Nephron progenitor cell (in vitro differentiated cells): ENCODE measurements around the gene ALKBH7.

Experiments used
- DNase-seq: peaks from one replicate; pipeline ENCODE4 v3.0.0; 2021
- H3K27ac Mint-ChIP-seq: 2 replicates; pipeline ENCODE4 v1.8.0; 2021; ENCODE audit warnings: mild to moderate bottlenecking, moderate library complexity, mixed read lengths
- H3K27me3 Mint-ChIP-seq: 2 replicates; pipeline ENCODE4 v1.8.0; 2021; ENCODE audit warnings: mild to moderate bottlenecking, low read depth, mixed read lengths; ENCODE audit not compliant: poor library complexity
- H3K36me3 Mint-ChIP-seq: 2 replicates; pipeline ENCODE4 v1.8.0; 2021; ENCODE audit warnings: low read depth, mixed read lengths
- H3K4me1 Mint-ChIP-seq: 2 replicates; pipeline ENCODE4 v1.8.0; 2021; ENCODE audit warnings: mixed read lengths
- H3K4me3 Mint-ChIP-seq: 2 replicates; pipeline ENCODE4 v1.8.0; 2021; ENCODE audit warnings: mild to moderate bottlenecking, moderate library complexity, mixed read lengths
- H3K9me3 Mint-ChIP-seq: 2 replicates; pipeline ENCODE4 v1.8.0; 2021; ENCODE audit warnings: mild to moderate bottlenecking, moderate library complexity, mixed read lengths
- TF ChIP-seq, protein P1 (sequence below): fragments of 200-600 bp; sonication (generic); IDR thresholded peaks from 2 replicates; pipeline ENCODE4 v1.5.0; 2021; ENCODE audit warnings: antibody characterized with exemption

ALKBH7 gene

GRCh38 chr19:6417713-6418561, 45.3 kb downstream of the ALKBH7 start:
- Mint-ChIP-seq H3K36me3 (peaks cover 54% of the 10 kb centered on the region), H3K27me3 (no peaks in the 10 kb centered on the region), H3K4me3 (no peak overlapping the region), H3K9me3 (no peaks in the 10 kb centered on the region), H3K4me1 (peaks cover 43% of the 10 kb centered on the region), H3K27ac (no peak overlapping the region)
- DNase-seq, result peak; percentile 42
- TF ChIP-seq, protein P1, sequence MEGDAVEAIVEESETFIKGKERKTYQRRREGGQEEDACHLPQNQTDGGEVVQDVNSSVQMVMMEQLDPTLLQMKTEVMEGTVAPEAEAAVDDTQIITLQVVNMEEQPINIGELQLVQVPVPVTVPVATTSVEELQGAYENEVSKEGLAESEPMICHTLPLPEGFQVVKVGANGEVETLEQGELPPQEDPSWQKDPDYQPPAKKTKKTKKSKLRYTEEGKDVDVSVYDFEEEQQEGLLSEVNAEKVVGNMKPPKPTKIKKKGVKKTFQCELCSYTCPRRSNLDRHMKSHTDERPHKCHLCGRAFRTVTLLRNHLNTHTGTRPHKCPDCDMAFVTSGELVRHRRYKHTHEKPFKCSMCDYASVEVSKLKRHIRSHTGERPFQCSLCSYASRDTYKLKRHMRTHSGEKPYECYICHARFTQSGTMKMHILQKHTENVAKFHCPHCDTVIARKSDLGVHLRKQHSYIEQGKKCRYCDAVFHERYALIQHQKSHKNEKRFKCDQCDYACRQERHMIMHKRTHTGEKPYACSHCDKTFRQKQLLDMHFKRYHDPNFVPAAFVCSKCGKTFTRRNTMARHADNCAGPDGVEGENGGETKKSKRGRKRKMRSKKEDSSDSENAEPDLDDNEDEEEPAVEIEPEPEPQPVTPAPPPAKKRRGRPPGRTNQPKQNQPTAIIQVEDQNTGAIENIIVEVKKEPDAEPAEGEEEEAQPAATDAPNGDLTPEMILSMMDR, result peak; percentile 16

DNA sequence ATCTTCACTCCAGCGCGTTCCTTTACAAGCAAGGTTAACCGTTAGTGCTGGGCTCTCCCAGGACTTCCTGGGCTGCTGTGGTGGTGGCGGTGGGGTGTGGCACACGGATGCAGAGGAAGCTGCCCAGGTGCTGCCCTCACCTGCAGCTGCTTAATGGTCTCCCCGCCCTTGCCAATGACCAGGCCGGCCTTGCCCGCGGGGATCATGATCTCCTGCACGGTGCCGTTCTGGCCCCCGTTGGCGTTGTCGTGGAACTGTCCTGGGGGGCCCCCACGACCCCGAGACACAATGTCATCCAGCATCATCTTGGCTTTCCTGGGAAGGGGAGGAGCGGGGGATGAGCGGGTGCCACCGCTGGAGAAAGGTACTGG, 46.0 kb downstream of the ALKBH7 start:
- Mint-ChIP-seq H3K4me1 (peaks cover 49% of the 10 kb centered on the region), H3K4me3 (no peak overlapping the region), H3K36me3 (peaks cover 56% of the 10 kb centered on the region), H3K27me3 (no peaks in the 10 kb centered on the region), H3K9me3 (no peaks in the 10 kb centered on the region), H3K27ac (no peak overlapping the region)
- no peak for DNase-seq
- TF ChIP-seq, protein P1, result no peak

DNA sequence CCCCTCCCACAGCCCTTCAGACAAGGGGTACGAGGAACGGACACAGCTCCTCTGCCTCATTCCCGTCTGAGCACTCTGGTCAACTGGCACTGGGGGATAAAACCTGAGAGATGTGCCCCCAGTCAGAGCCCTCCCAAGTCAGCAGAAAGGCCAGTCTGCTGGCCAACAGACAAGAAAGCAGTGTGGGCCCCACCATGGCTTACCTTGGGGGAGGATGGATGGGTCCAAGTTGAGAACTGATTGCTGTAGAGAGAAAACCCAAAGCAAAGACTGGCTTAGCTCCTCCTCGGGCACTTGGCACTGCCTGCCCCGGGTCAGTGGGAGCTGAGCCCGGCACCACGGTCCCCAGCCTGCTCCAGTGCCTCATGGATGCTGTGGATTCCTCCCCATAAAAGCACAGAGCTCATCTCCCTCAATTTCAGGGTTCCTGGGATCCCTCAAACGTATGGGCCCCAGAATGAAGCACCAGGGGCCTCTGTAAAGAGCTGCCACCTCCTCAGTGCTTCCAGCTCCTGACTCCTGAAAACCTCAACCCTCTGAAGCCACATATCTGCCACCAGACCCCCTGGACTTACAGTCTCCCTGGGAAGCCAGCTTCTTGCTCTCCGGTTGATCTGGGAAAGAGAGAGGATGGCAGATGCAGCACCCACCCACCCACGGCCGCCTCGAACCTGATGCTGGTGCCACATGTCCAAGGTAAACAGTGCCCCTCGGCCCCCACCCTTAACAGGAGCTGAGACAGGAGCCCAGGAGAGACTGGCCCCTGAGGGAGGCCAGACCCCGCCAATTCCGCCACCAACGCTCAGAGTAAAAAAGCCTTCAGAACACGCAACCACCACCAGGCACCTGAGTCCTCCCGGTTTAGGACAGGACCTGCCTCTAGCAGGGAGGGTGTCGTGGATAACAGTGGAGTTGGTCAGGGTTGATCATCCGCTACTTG, 48.8 kb downstream of the ALKBH7 start:
- TF ChIP-seq, protein P1, result no peak
- H3K27ac Mint-ChIP-seq, result peak overlapping the region; percentile 98
- peak overlapping the region; percentile 95 for H3K4me3 Mint-ChIP-seq
- H3K4me1 Mint-ChIP-seq, result peaks cover 44% of the 10 kb centered on the region
- H3K9me3 Mint-ChIP-seq, result peaks cover 9% of the 10 kb centered on the region
- H3K36me3 Mint-ChIP-seq, result peaks cover 45% of the 10 kb centered on the region
- no peak for DNase-seq
- H3K27me3 Mint-ChIP-seq, result peaks cover 4% of the 10 kb centered on the region

GRCh38 chr19:6423499-6424194, 51.1 kb downstream of the ALKBH7 start:
- Mint-ChIP-seq H3K36me3 (peaks cover 36% of the 10 kb centered on the region), H3K27me3 (peaks cover 6% of the 10 kb centered on the region), H3K4me1 (peaks cover 44% of the 10 kb centered on the region), H3K4me3 (peak overlapping the region; percentile 95), H3K27ac (peak overlapping the region; percentile 98), H3K9me3 (peaks cover 9% of the 10 kb centered on the region)
- peak; percentile 51 for DNase-seq
- TF ChIP-seq, protein P1, result no peak

- Mint-ChIP-seq H3K4me3 (peak within 1 kb of the TSS; percentile 95), H3K9me3 (peaks cover 9% of the 10 kb centered on the region), H3K27ac (peak within 1 kb of the TSS; percentile 98), H3K27me3 (peaks cover 10% of the 10 kb centered on the region), H3K4me1 (peaks cover 44% of the 10 kb centered on the region), H3K36me3 (peaks cover 29% of the 10 kb centered on the region)
- TF ChIP-seq, protein P1, result no peak
- peak; percentile 44 for DNase-seq
Observed at GRCh38 chr19:6424195-6424938, 51.8 kb downstream of the ALKBH7 start, which contains the start of gene KHSRP. Gene KHSRP, minus strand, starts transcription at chr19:6424811. Its CDS starts 110 bp downstream, at chr19:6424701.
